ENCODE results near the gene LRRC8D.
"Not testable (repeated sequence)": the region's sequence is repeated elsewhere in the genome, so short reads cannot be mapped to it uniquely, and the experiment has no call there.

DNA sequence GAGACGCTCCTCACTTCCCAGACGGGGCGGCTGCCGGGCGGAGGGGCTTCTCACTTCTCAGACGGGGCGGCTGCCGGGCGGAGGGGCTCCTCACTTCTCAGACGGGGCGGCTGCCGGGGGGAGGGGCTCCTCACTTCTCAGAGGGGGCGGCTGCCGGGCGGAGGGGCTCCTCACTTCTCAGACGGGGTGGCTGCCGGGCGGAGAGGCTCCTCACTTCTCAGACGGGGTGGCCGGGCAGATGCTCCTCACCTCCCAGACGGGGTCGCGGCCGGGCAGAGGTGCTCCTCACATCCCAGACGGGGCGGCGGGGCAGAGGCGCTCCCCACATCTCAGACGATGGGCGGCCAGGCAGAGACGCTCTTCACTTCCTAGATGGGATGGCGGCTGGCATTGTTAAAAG is 23.0 kb upstream of the LRRC8D start:
- TF ChIP-seq YY1 (IDR thresholded peaks at IDR 0.05; ENCODE audit: insufficient read depth, insufficient read length); ZNF274 (IDR thresholded peaks at IDR 0.05; ENCODE audit: low read depth, low read length); SUZ12 (IDR thresholded peaks at IDR 0.05; ENCODE audit: extremely low read depth, insufficient read depth, insufficient read length): not testable (repeated sequence)
